IPS DF 19.7 (cell line): ENCODE data around the gene GZF1.

ENCODE experiments used
- DNase-seq: peaks from one replicate; pipeline ENCODE4 v3.0.0-alpha.2; 2013; ENCODE audit warnings: low read depth, low spot score

GZF1 gene

GRCh38 chr20:23361476-23362391 is at the start of gene GZF1:
GZF1 (plus strand) TSS chr20:23362182; CDS start chr20:23364384, 2,202 bp downstream.
- no peak for DNase-seq

- DNase-seq: no peak
Measured at GRCh38 chr20:23313271-23313670, 48.7 kb upstream of the GZF1 start.

GRCh38 chr20:23314699-23315098 is 47.3 kb upstream of the GZF1 start:
- no peak for DNase-seq

- no peak for DNase-seq
Measured at GRCh38 chr20:23315099-23315498, 46.9 kb upstream of the GZF1 start.

GRCh38 chr20:23316626-23317025 is 45.4 kb upstream of the GZF1 start:
- DNase-seq: no peak

- no peak for DNase-seq
Measured at GRCh38 chr20:23317081-23317480, 44.9 kb upstream of the GZF1 start.

GRCh38 chr20:23318347-23318746 is 43.6 kb upstream of the GZF1 start:
- DNase-seq: no peak

- DNase-seq: no peak
Measured at GRCh38 chr20:23320317-23320716, 41.7 kb upstream of the GZF1 start.

- DNase-seq: no peak
Measured at GRCh38 chr20:23325107-23325506, 36.9 kb upstream of the GZF1 start.

- DNase-seq: no peak
Measured at GRCh38 chr20:23326774-23327173, 35.2 kb upstream of the GZF1 start.

GRCh38 chr20:23327617-23328333 is 34.2 kb upstream of the GZF1 start:
- DNase-seq: no peak

- no peak for DNase-seq
Measured at GRCh38 chr20:23331450-23332350, 30.3 kb upstream of the GZF1 start.

GRCh38 chr20:23332467-23332866 is 29.5 kb upstream of the GZF1 start:
- no peak for DNase-seq

GRCh38 chr20:23334111-23334510 is 27.9 kb upstream of the GZF1 start:
- DNase-seq: no peak

- no peak for DNase-seq
Measured at GRCh38 chr20:23335521-23335920, 26.5 kb upstream of the GZF1 start.

- no peak for DNase-seq
Measured at GRCh38 chr20:23336476-23336875, 25.5 kb upstream of the GZF1 start.

- DNase-seq: no peak
Measured at GRCh38 chr20:23337312-23337711, 24.7 kb upstream of the GZF1 start.

GRCh38 chr20:23339986-23340385 is 22.0 kb upstream of the GZF1 start:
- DNase-seq: no peak

GRCh38 chr20:23340524-23340923 is 21.5 kb upstream of the GZF1 start:
- no peak for DNase-seq

- DNase-seq: no peak
Measured at GRCh38 chr20:23341073-23341472, 20.9 kb upstream of the GZF1 start.

GRCh38 chr20:23343590-23343989 is 18.4 kb upstream of the GZF1 start:
- DNase-seq: no peak

GRCh38 chr20:23344336-23344735 is 17.6 kb upstream of the GZF1 start:
- no peak for DNase-seq
